Smooth muscle cell of the brain vasculature (primary cell): ENCODE measurements around the gene TSPAN10.

Source experiments
- DNase-seq: peaks from one replicate; pipeline ENCODE4 v3.0.0-alpha.2; 2012; ENCODE audit warnings: low read depth, low spot score

The TSPAN10 gene

GRCh38 chr17:81631482-81631881 lies 5.5 kb upstream of the TSPAN10 start:
- no peak for DNase-seq

DNA sequence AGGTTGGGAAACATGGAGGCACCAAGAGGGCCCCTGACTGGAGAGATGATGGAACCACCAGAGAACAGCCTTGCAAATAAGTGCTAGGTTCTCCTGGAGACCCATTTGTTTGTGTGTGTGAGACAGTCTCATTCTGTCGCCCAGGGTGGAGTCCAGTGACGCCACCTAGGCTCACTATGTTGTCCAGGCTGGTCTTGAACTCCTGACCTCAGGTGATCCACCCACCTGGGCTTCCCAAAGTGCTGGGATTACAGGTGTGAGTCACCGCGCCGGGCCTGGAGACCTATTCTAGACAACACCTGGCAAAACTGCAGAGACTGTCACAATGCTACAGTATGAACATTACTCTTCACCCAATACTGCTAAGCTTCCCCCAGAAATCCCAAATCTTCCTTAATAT lies 1.6 kb upstream of the TSPAN10 start:
- DNase-seq: no peak

- no peak for DNase-seq
Measured at GRCh38 chr17:81635973-81636504, 957 bp upstream of the TSPAN10 start.

- DNase-seq: no peak
Measured at GRCh38 chr17:81638683-81639082, 1.7 kb downstream of the TSPAN10 start.

GRCh38 chr17:81640011-81640410 lies 3.0 kb downstream of the TSPAN10 start:
- no peak for DNase-seq

DNA sequence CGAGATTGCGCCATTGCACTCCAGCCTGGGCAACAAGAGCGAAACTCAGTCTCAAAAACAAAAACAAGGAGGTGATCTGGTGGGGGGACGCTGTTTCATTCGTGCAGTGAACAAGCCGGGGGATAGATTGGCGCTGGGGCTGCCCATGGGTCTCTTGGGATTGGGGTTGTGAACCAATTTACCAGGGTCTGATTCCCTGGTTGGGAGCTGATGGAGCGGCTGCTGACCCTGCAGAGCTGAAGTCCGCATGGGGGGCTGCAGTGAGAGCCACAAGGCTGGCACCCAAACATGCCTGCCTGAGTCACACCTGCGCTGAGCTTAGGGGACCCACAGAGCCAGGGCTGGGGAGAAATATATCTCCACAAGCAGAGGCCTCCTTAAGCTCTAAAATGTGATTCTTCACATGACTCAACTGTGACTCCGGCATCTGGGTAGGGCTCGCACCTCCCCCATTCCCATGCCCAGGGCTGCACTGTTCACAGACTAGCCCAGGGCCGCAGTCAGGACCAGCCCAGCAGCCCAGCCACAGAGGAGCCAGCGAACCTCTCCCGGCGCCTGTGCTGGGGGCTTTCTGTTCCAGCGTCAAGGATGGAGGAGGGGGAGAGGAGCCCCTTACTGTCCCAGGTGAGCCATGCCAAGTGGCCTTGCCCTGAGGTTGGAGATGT lies 5.0 kb downstream of the TSPAN10 start:
- DNase-seq: no peak

- no peak for DNase-seq
Measured at GRCh38 chr17:81644496-81644895, 7.5 kb downstream of the TSPAN10 start.

GRCh38 chr17:81644976-81645952 lies 8.3 kb downstream of the TSPAN10 start:
- no peak for DNase-seq

GRCh38 chr17:81646869-81647600 lies 10.0 kb downstream of the TSPAN10 start:
- DNase-seq: no peak

GRCh38 chr17:81647640-81648012 lies 10.6 kb downstream of the TSPAN10 start:
- DNase-seq: no peak

GRCh38 chr17:81648013-81648706 lies 11.2 kb downstream of the TSPAN10 start:
- DNase-seq: no peak

GRCh38 chr17:81648707-81649085 lies 11.7 kb downstream of the TSPAN10 start:
- no peak for DNase-seq

DNA sequence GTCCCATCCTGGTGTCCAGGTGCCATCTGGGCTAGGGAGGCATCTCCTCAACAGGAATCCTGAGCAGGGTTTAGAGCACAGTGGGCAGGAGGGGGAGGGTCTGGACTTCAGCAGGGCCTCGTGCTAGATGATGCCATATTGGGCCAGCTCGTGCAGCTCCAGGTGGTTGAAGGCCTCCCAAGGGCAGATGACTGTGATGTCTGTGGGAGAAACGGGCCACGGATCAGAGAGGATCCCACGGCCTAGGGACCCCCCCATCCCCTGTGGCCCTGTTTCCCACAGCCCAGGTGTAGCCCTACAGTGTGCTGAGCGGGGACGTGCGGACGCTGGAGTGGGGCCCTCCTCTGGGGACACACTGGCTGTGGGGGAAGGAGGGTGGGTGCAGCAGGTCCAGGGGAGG lies 14.0 kb downstream of the TSPAN10 start:
- no peak for DNase-seq

GRCh38 chr17:81651692-81652091 lies 14.7 kb downstream of the TSPAN10 start:
- DNase-seq: peak; percentile 46

GRCh38 chr17:81652906-81653771 lies 16.1 kb downstream of the TSPAN10 start:
- DNase-seq: no peak

- no peak for DNase-seq
Measured at GRCh38 chr17:81655378-81656117, 18.6 kb downstream of the TSPAN10 start.

- no peak for DNase-seq
Measured at GRCh38 chr17:81656118-81656743, 19.2 kb downstream of the TSPAN10 start, which contains the start of gene PDE6G. Gene PDE6G (minus strand): TSS chr17:81656542. CDS start chr17:81653305, 3,237 bp downstream.

- no peak for DNase-seq
Measured at GRCh38 chr17:81656835-81657234, 19.8 kb downstream of the TSPAN10 start.

GRCh38 chr17:81659038-81659437 lies 22.0 kb downstream of the TSPAN10 start:
- DNase-seq: no peak
